ENCODE results near the gene SLC9A8. TPM values are rescaled to one million over a fixed set of nuclear protein-coding genes. Genes with fewer than 3 reads are reported as not detected.

The SLC9A8 gene
- total and polyA plus RNA-seq, 9 of the 15 experiments (the other 6 are each of a cell fraction or from before 2014, with no cell fraction given): 0.56 to 9.7 (median 5.0) TPM

DNA sequence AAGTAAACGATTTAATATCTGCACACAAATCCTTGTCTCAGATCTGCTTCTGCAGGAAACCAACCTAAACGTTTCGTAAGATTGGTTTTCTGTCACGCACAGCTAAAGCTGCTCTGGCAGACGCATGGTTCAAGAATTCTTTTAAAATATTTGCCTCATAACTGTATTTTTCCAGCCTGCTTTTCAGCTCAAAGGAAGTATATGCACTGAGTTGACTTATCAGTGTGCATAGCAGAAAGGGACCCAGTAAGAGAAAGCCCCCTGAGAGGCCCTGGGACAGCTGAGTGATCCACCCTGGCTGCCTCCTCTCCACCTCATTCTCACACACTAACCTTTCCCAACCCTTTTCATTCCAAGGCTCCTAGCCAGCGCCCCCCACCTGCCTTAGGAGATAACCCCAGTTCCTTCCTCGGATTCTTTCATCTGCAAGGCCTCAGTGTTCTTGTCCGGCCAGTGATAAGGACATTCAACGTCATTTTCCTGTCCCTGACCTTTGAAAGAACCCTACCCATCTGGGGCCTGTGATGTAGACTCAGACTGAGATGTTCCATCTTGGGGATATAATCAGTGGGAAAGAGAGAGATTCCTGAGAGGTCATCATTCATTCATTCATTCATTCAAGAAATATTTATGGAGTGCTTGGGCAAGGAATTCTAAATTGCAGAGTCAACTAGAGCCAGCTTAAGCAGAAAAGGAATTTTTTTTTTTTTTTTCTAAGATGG is 22.4 kb upstream of the SLC9A8 start (continued):
- TF ChIP-seq, protein P1, sequence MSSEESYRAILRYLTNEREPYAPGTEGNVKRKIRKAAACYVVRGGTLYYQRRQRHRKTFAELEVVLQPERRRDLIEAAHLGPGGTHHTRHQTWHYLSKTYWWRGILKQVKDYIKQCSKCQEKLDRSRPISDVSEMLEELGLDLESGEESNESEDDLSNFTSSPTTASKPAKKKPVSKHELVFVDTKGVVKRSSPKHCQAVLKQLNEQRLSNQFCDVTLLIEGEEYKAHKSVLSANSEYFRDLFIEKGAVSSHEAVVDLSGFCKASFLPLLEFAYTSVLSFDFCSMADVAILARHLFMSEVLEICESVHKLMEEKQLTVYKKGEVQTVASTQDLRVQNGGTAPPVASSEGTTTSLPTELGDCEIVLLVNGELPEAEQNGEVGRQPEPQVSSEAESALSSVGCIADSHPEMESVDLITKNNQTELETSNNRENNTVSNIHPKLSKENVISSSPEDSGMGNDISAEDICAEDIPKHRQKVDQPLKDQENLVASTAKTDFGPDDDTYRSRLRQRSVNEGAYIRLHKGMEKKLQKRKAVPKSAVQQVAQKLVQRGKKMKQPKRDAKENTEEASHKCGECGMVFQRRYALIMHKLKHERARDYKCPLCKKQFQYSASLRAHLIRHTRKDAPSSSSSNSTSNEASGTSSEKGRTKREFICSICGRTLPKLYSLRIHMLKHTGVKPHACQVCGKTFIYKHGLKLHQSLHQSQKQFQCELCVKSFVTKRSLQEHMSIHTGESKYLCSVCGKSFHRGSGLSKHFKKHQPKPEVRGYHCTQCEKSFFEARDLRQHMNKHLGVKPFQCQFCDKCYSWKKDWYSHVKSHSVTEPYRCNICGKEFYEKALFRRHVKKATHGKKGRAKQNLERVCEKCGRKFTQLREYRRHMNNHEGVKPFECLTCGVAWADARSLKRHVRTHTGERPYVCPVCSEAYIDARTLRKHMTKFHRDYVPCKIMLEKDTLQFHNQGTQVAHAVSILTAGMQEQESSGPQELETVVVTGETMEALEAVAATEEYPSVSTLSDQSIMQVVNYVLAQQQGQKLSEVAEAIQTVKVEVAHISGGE (CRISPR knock-in tag; IDR thresholded peaks at IDR 0.05): peak in 1 of 3 experiments; percentile 52; a peak in 1 of 6 replicates
- TF ChIP-seq TFAP4 (CRISPR knock-in tag; IDR thresholded peaks at IDR 0.05; ENCODE audit: borderline replicate concordance) (peak; percentile 66), ARID1B (IDR thresholded peaks at IDR 0.05) (peak; percentile 98), PHB (CRISPR knock-in tag; IDR thresholded peaks at IDR 0.05) (no peak), NCOR1 (IDR thresholded peaks at IDR 0.05) (peak; percentile 97), E2F4 (CRISPR knock-in tag; IDR thresholded peaks at IDR 0.05; ENCODE audit: low read depth) (no peak), ZBTB2 (IDR thresholded peaks at IDR 0.05) (peak; percentile 86), EHMT2 (IDR thresholded peaks at IDR 0.05) (peak; percentile 85)
- TF ChIP-seq, protein P2, sequence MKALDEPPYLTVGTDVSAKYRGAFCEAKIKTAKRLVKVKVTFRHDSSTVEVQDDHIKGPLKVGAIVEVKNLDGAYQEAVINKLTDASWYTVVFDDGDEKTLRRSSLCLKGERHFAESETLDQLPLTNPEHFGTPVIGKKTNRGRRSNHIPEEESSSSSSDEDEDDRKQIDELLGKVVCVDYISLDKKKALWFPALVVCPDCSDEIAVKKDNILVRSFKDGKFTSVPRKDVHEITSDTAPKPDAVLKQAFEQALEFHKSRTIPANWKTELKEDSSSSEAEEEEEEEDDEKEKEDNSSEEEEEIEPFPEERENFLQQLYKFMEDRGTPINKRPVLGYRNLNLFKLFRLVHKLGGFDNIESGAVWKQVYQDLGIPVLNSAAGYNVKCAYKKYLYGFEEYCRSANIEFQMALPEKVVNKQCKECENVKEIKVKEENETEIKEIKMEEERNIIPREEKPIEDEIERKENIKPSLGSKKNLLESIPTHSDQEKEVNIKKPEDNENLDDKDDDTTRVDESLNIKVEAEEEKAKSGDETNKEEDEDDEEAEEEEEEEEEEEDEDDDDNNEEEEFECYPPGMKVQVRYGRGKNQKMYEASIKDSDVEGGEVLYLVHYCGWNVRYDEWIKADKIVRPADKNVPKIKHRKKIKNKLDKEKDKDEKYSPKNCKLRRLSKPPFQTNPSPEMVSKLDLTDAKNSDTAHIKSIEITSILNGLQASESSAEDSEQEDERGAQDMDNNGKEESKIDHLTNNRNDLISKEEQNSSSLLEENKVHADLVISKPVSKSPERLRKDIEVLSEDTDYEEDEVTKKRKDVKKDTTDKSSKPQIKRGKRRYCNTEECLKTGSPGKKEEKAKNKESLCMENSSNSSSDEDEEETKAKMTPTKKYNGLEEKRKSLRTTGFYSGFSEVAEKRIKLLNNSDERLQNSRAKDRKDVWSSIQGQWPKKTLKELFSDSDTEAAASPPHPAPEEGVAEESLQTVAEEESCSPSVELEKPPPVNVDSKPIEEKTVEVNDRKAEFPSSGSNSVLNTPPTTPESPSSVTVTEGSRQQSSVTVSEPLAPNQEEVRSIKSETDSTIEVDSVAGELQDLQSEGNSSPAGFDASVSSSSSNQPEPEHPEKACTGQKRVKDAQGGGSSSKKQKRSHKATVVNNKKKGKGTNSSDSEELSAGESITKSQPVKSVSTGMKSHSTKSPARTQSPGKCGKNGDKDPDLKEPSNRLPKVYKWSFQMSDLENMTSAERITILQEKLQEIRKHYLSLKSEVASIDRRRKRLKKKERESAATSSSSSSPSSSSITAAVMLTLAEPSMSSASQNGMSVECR (CRISPR knock-in tag; IDR thresholded peaks at IDR 0.05): no peak
- TF ChIP-seq, protein P3, sequence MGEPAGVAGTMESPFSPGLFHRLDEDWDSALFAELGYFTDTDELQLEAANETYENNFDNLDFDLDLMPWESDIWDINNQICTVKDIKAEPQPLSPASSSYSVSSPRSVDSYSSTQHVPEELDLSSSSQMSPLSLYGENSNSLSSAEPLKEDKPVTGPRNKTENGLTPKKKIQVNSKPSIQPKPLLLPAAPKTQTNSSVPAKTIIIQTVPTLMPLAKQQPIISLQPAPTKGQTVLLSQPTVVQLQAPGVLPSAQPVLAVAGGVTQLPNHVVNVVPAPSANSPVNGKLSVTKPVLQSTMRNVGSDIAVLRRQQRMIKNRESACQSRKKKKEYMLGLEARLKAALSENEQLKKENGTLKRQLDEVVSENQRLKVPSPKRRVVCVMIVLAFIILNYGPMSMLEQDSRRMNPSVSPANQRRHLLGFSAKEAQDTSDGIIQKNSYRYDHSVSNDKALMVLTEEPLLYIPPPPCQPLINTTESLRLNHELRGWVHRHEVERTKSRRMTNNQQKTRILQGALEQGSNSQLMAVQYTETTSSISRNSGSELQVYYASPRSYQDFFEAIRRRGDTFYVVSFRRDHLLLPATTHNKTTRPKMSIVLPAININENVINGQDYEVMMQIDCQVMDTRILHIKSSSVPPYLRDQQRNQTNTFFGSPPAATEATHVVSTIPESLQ (CRISPR knock-in tag; IDR thresholded peaks at IDR 0.05): no peak

Measured in K562 (cell line).